HepG2 (cell line): ENCODE data around the gene TREX2. TPM values are rescaled to one million over a fixed set of nuclear protein-coding genes. Genes with fewer than 3 reads are reported as not detected.

Experiments
- ATAC-seq: fragments of 200-7000 bp; cut with Tn5 transposase; 3 replicates; pipeline ENCODE4 v1.9.1; 2020; ENCODE audit warnings: mild to moderate bottlenecking, moderate library complexity
- BruUV-seq: library from RNA; stranded (reverse); fragments of 400-500 nt; replicated peaks from 2 replicates; lab custom pipeline; 2021; lab: Mats Ljungman, UMichigan
- CTCF ChIA-PET: fragments of 300-600 bp; formaldehyde crosslinking; extraction: SDS; loops from one replicate; lab custom pipeline; 2021; ENCODE audit warnings: low total read pairs, inconsistent platforms, low intra/inter-chr PET ratio; lab: Yijun Ruan, JAX
- POLR2A ChIA-PET: fragments of 350-600 bp; sonication (Branson Sonifier 250); formaldehyde crosslinking; loops from one replicate; lab custom pipeline; 2020; ENCODE audit warnings: antibody characterized with exemption, inconsistent platforms; lab: Yijun Ruan, JAX
- DNase-seq: peaks from one replicate; pipeline ENCODE4 v3.0.0-alpha.2; 2015; ENCODE audit warnings: low spot score
- FAIRE-seq: peaks from 3 replicates; lab custom pipeline; 2011; peaks lifted over from hg19 to GRCh38; lab: Jason Lieb, UNC
- H2AFZ ChIP-seq: one replicate; pipeline ENCODE4 v1.6.1; 2011; ENCODE audit warnings: low read length, inconsistent platforms
- H3K27ac ChIP-seq: fragments of 300-600 bp; 3 replicates; pipeline ENCODE4 v1.8.0; 2011; ENCODE audit warnings: mixed run types, mild to moderate bottlenecking, mixed read lengths, low read length, inconsistent platforms; ENCODE audit not compliant: insufficient read depth; ENCODE audit errors: extremely low read length
- H3K27me3 ChIP-seq, 2 experiments: fragments of 200-600 bp in 1 of 2; 2 replicates in 1 of 2; 3 replicates in 1 of 2; pipeline versions ENCODE4 v1.6.0 to v1.8.0; 2011; ENCODE audit warnings: low read length in 2 of 2, mild to moderate bottlenecking in 2 of 2, moderate library complexity in 2 of 2, inconsistent platforms in 1 of 2; ENCODE audit not compliant: insufficient read depth in 2 of 2, control insufficient read depth in 1 of 2
- H3K36me3 ChIP-seq, 2 experiments: fragments of 200-600 bp in 1 of 2; replicated peaks in 1 of 2; 2 replicates in 1 of 2; 3 replicates in 1 of 2; pipeline versions ENCODE4 v1.5.1 to v1.8.0; 2011; ENCODE audit warnings: low read length in 2 of 2, inconsistent platforms in 1 of 2; ENCODE audit not compliant: insufficient read depth in 2 of 2, control insufficient read depth in 1 of 2
- H3K4me1 ChIP-seq: 2 replicates; pipeline ENCODE4 v1.5.1; 2012; ENCODE audit warnings: low read length, inconsistent platforms; ENCODE audit not compliant: insufficient read depth
- H3K4me2 ChIP-seq: 2 replicates; pipeline ENCODE4 v1.6.0; 2011; ENCODE audit warnings: low read depth, low read length, inconsistent platforms
- H3K4me3 ChIP-seq, 3 experiments: fragments of 200-600 bp in 1 of 3; sonication (generic), shearing (Covaris generic) in 1 of 3; replicated peaks in 1 of 3; 2 replicates each; pipeline ENCODE4 v1.5.1; 2011 to 2016; ENCODE audit warnings: low read length in 3 of 3, inconsistent platforms in 2 of 3, low read depth in 2 of 3, mild to moderate bottlenecking in 2 of 3, control low read depth in 1 of 3, mixed read lengths in 1 of 3; ENCODE audit not compliant: insufficient read depth in 1 of 3
- H3K79me2 ChIP-seq: one replicate; pipeline ENCODE4 v1.6.1; 2011; ENCODE audit warnings: low read length, inconsistent platforms; ENCODE audit not compliant: insufficient read depth
- H3K9ac ChIP-seq: 2 replicates; pipeline ENCODE4 v1.6.0; 2011; ENCODE audit warnings: mild to moderate bottlenecking, low read depth, low read length, inconsistent platforms; ENCODE audit not compliant: insufficient read depth
- H3K9me3 ChIP-seq: 2 replicates; pipeline ENCODE4 v1.5.1; 2012; ENCODE audit warnings: mild to moderate bottlenecking, low read length
- H4K20me1 ChIP-seq: 2 replicates; pipeline ENCODE4 v1.6.0; 2011; ENCODE audit warnings: inconsistent platforms, mild to moderate bottlenecking, low read length, moderate library complexity; ENCODE audit not compliant: insufficient read depth
- FIP1L1 ChIP-seq: fragments of 200-400 bp; formaldehyde crosslinking; IDR thresholded peaks from 2 replicates; pipeline ENCODE4 v1.6.1; 2018; ENCODE audit warnings: low read depth, mild to moderate bottlenecking, low read length, moderate library complexity, borderline replicate concordance; ENCODE audit not compliant: insufficient read depth
- RFX1 ChIP-seq: fragments of 450-650 bp; IDR thresholded peaks from 2 replicates; pipeline ENCODE4 v1.6.1; 2017
- SMC3 ChIP-seq: IDR thresholded peaks from 2 replicates; pipeline ENCODE4 v1.6.1; 2011; ENCODE audit warnings: low read length, improper control_type of control experiment
- ZNF431 ChIP-seq: sonication (generic); formaldehyde crosslinking; IDR thresholded peaks from 2 replicates; pipeline ENCODE4 v1.9.0; 2022; ENCODE audit warnings: missing genetic modification reagents, low read depth, mild to moderate bottlenecking, borderline replicate concordance
- ZNF724P ChIP-seq: sonication (generic); formaldehyde crosslinking; IDR thresholded peaks from 2 replicates; pipeline ENCODE4 v1.8.0; 2022; ENCODE audit warnings: missing genetic modification reagents, borderline replicate concordance
- ZNF770 ChIP-seq: sonication (generic); formaldehyde crosslinking; IDR thresholded peaks from 2 replicates; pipeline ENCODE4 v1.5.0; 2020; ENCODE audit warnings: mild to moderate bottlenecking, missing genetic modification reagents
- ZNF773 ChIP-seq: sonication (generic); formaldehyde crosslinking; IDR thresholded peaks from 2 replicates; pipeline ENCODE4 v1.4.0; 2020; ENCODE audit warnings: missing genetic modification reagents, borderline replicate concordance
- WGBS: methylation state at CpG from one replicate; pipeline ENCODE4 v1.1.6; 2017; ENCODE audit warnings: low lambda C conversion rate; 5-methylcytosine and 5-hydroxymethylcytosine counted together
- in situ Hi-C: cut with HindIII; loops from 2 replicates; pipeline ENCODE4 v1.10.0; 2017; ENCODE audit warnings: low pct_unique_long_range_greater_than_20kb; ENCODE audit not compliant: extremely low pct_ligation_motif_present
- intact Hi-C: fragments of 100-400 bp; cut with micrococcal nuclease; formaldehyde crosslinking; loops from one replicate; pipeline ENCODE4 v1.10.0; 2022; ENCODE audit not compliant: unreplicated experiment
- polyA plus RNA-seq, 8 experiments: library from polyadenylated mRNA; depleted of rRNA in 3 of 8; stranded (reverse) in 7 of 8; unstranded in 1 of 8; fragments of >200 nt; fragmentation: Illumina TruSeq in 4 of 8; extraction: Trizol in 4 of 8; gene quantifications; 2 replicates each; pipeline versions ENCODE4 v1.2.1 to v1.2.3, GENCODE V29; 2011 to 2016; ENCODE audit warnings: low read depth in 4 of 8, missing spikeins in 1 of 8, mixed read lengths in 1 of 8; ENCODE audit not compliant: insufficient read depth in 1 of 8
- total RNA-seq, 5 experiments: library from RNA; depleted of rRNA; stranded (reverse); fragments of >200 nt; fragmentation: Illumina TruSeq; extraction: Trizol; gene quantifications; 2 replicates each; pipeline ENCODE4 v1.2.3, GENCODE V29; 2016; ENCODE audit warnings: low read depth in 1 of 5

The TREX2 gene
- total and polyA plus RNA-seq, 2 of the 13 experiments (the other 11 are each of a cell fraction or from before 2014, with no cell fraction given), result 0.13 to 0.18 TPM

- TF ChIP-seq SMC3 (no peak), ZNF724P (no peak), ZNF770 (no peak), ZNF431 (CRISPR knock-in tag) (no peak)
Observed at GRCh38 chrX:153450114-153450948, 4.5 kb upstream of the TREX2 start (continued).

- no peak for TF ChIP-seq ZNF773 (CRISPR knock-in tag)
- TF ChIP-seq FIP1L1, result no peak
- no peak for TF ChIP-seq RFX1
- no TSS peak for BruUV-seq
Observed at GRCh38 chrX:153449368-153450113, 3.7 kb upstream of the TREX2 start.

More at GRCh38 chrX:153449368-153450113, 3.7 kb upstream of the TREX2 start:
- Histone ChIP-seq H4K20me1 (no peaks in the 10 kb centered on the region), H3K27ac (no peak overlapping the region), H3K4me1 (no peaks in the 10 kb centered on the region), H3K9ac (no peak overlapping the region), H3K4me2 (no peak overlapping the region), H2AFZ (no peak overlapping the region), H3K4me3 (no peak overlapping the region), H3K36me3 (no peaks in the 10 kb centered on the region), H3K27me3 (no peaks in the 10 kb centered on the region), H3K79me2 (no peaks in the 10 kb centered on the region), H3K9me3 (no peaks in the 10 kb centered on the region)
- CTCF ChIA-PET, result no interaction called here
- DNase-seq (no peak), ATAC-seq (no peak), FAIRE-seq (no peak)
- POLR2A ChIA-PET, result interaction anchor here (0.5 kb wide), 1 partner anchor 12 kb away, joined by 3 read pairs; no protein-coding TSS in a partner anchor
- 91% methylated on average over 11 of the region's 15 CpGs for WGBS
- in situ Hi-C loops (loop anchor here (10.0 kb wide), 1 partner anchor 55 kb away; no protein-coding TSS in a partner anchor), intact Hi-C loops (no loop called here)
